Brain microvascular endothelial cell (primary cell): ENCODE results near the gene MSI2.

ENCODE experiments used
- DNase-seq: peaks from one replicate; pipeline ENCODE4 v3.0.0-alpha.2; 2020
- H3K27ac ChIP-seq: fragments of 250-450 bp; sonication (Bioruptor Pico); 2 replicates; pipeline ENCODE4 v1.5.1; 2020; ENCODE audit warnings: mild to moderate bottlenecking, moderate library complexity
- H3K27me3 ChIP-seq: fragments of 250-450 bp; sonication (Bioruptor Pico); replicated peaks from 2 replicates; pipeline ENCODE4 v1.5.1; 2020; ENCODE audit warnings: mild to moderate bottlenecking
- H3K36me3 ChIP-seq: fragments of 250-450 bp; sonication (Bioruptor Pico); replicated peaks from 2 replicates; pipeline ENCODE4 v1.5.1; 2020; ENCODE audit warnings: mild to moderate bottlenecking
- H3K4me3 ChIP-seq: 2 replicates; pipeline ENCODE4 v1.5.1; 2011; ENCODE audit warnings: low read depth, mild to moderate bottlenecking, control low read depth, low read length, moderate library complexity
- CTCF ChIP-seq: IDR thresholded peaks from 2 replicates; pipeline ENCODE4 v1.5.1; 2011; ENCODE audit warnings: low read depth, mild to moderate bottlenecking, moderate library complexity, low read length, control low read depth, inconsistent platforms; ENCODE audit errors: missing control alignments
- in situ Hi-C: cut with HindIII; loops from 2 replicates; pipeline ENCODE4 v1.10.0; 2017; ENCODE audit warnings: low sequenced_read_pairs, low pct_ligation_motif_present

The MSI2 gene

GRCh38 chr17:57652811-57653210 lies 396.5 kb downstream of the MSI2 start:
- Histone ChIP-seq H3K27ac (no peak overlapping the region), H3K36me3 (no peaks in the 10 kb centered on the region), H3K4me3 (no peak overlapping the region), H3K27me3 (no peaks in the 10 kb centered on the region)
- no peak for DNase-seq
- TF ChIP-seq CTCF = no peak
- in situ Hi-C loops = no loop called here

GRCh38 chr17:57653279-57653678 lies 397.0 kb downstream of the MSI2 start:
- in situ Hi-C loops = no loop called here
- no peaks in the 10 kb centered on the region for H3K36me3 ChIP-seq
- no peak overlapping the region for H3K4me3 ChIP-seq
- no peak overlapping the region for H3K27ac ChIP-seq
- no peak for DNase-seq
- no peak for TF ChIP-seq CTCF
- no peaks in the 10 kb centered on the region for H3K27me3 ChIP-seq

GRCh38 chr17:57654040-57654775 lies 397.9 kb downstream of the MSI2 start:
- no peak overlapping the region for H3K27ac ChIP-seq
- H3K4me3 ChIP-seq = no peak overlapping the region
- no peaks in the 10 kb centered on the region for H3K27me3 ChIP-seq
- in situ Hi-C loops = no loop called here
- no peak for DNase-seq
- no peaks in the 10 kb centered on the region for H3K36me3 ChIP-seq
- TF ChIP-seq CTCF = no peak

- Histone ChIP-seq H3K4me3 (no peak overlapping the region), H3K36me3 (no peaks in the 10 kb centered on the region), H3K27ac (no peak overlapping the region), H3K27me3 (no peaks in the 10 kb centered on the region)
- TF ChIP-seq CTCF = no peak
- in situ Hi-C loops = no loop called here
- no peak for DNase-seq
Measured at GRCh38 chr17:57655553-57655952, 399.2 kb downstream of the MSI2 start.

- TF ChIP-seq CTCF = no peak
- Histone ChIP-seq H3K27ac (no peak overlapping the region), H3K36me3 (no peaks in the 10 kb centered on the region), H3K27me3 (no peaks in the 10 kb centered on the region), H3K4me3 (no peak overlapping the region)
- no peak for DNase-seq
- in situ Hi-C loops = no loop called here
Measured at GRCh38 chr17:57657211-57657610, 400.9 kb downstream of the MSI2 start.

- Histone ChIP-seq H3K4me3 (no peak overlapping the region), H3K36me3 (no peaks in the 10 kb centered on the region), H3K27ac (no peak overlapping the region), H3K27me3 (no peaks in the 10 kb centered on the region)
- no peak for DNase-seq
- TF ChIP-seq CTCF = no peak
- in situ Hi-C loops = no loop called here
Measured at GRCh38 chr17:57662041-57662440, 405.7 kb downstream of the MSI2 start.
